CD4-positive, alpha-beta T cell treated with Interferon gamma for 1 hour (primary cell): ENCODE measurements around the gene GOLGA8J.
"Not testable (repeated sequence)": the region's sequence is repeated elsewhere in the genome, so short reads cannot be mapped to it uniquely, and the experiment has no call there.

Experiments
- DNase-seq: peaks from one replicate; pipeline ENCODE4 v3.0.0-alpha.2; 2020

The GOLGA8J gene

GRCh38 chr15:30082655-30083054 lies at the start of gene GOLGA8J:
Gene GOLGA8J, plus strand, starts transcription at chr15:30082955. Its CDS starts 98 bp downstream, at chr15:30083053.
- not testable (repeated sequence) for DNase-seq

GRCh38 chr15:30033211-30033610 lies 49.5 kb upstream of the GOLGA8J start:
- no peak for DNase-seq

GRCh38 chr15:30033763-30034162 lies 49.0 kb upstream of the GOLGA8J start:
- DNase-seq: no peak

- no peak for DNase-seq
Measured at GRCh38 chr15:30036036-30036703, 46.6 kb upstream of the GOLGA8J start.

- no peak for DNase-seq
Measured at GRCh38 chr15:30038667-30039523, 43.9 kb upstream of the GOLGA8J start.

GRCh38 chr15:30041868-30042267 lies 40.9 kb upstream of the GOLGA8J start:
- DNase-seq: no peak

- DNase-seq: no peak
Measured at GRCh38 chr15:30042556-30042955, 40.2 kb upstream of the GOLGA8J start.

GRCh38 chr15:30043211-30043655 lies 39.5 kb upstream of the GOLGA8J start:
- no peak for DNase-seq

GRCh38 chr15:30044377-30044776 lies 38.4 kb upstream of the GOLGA8J start:
- DNase-seq: no peak

- not testable (repeated sequence) for DNase-seq
Measured at GRCh38 chr15:30044826-30045225, 37.9 kb upstream of the GOLGA8J start.

GRCh38 chr15:30045248-30046041 lies 37.3 kb upstream of the GOLGA8J start:
- DNase-seq: not testable (repeated sequence)

GRCh38 chr15:30046430-30046829 lies 36.3 kb upstream of the GOLGA8J start:
- no peak for DNase-seq

- DNase-seq: no peak
Measured at GRCh38 chr15:30055604-30056003, 27.2 kb upstream of the GOLGA8J start.

- no peak for DNase-seq
Measured at GRCh38 chr15:30056166-30056565, 26.6 kb upstream of the GOLGA8J start.

- DNase-seq: no peak
Measured at GRCh38 chr15:30059771-30060170, 23.0 kb upstream of the GOLGA8J start.

GRCh38 chr15:30062881-30063280 lies 19.9 kb upstream of the GOLGA8J start:
- DNase-seq: no peak

- no peak for DNase-seq
Measured at GRCh38 chr15:30063835-30064546, 18.8 kb upstream of the GOLGA8J start.

GRCh38 chr15:30065025-30065801 lies 17.5 kb upstream of the GOLGA8J start:
- no peak for DNase-seq

- DNase-seq: no peak
Measured at GRCh38 chr15:30068326-30068725, 14.4 kb upstream of the GOLGA8J start.

GRCh38 chr15:30072630-30073029 lies 10.1 kb upstream of the GOLGA8J start:
- no peak for DNase-seq

- no peak for DNase-seq
Measured at GRCh38 chr15:30073915-30074314, 8.8 kb upstream of the GOLGA8J start.

GRCh38 chr15:30080816-30081215 lies 1.9 kb upstream of the GOLGA8J start:
- not testable (repeated sequence) for DNase-seq
